ENCODE results near the gene ACTL6A.
A peak's percentile ranks its signal among the peaks of the same experiment; 100 is the strongest.

Gene ACTL6A

DNA sequence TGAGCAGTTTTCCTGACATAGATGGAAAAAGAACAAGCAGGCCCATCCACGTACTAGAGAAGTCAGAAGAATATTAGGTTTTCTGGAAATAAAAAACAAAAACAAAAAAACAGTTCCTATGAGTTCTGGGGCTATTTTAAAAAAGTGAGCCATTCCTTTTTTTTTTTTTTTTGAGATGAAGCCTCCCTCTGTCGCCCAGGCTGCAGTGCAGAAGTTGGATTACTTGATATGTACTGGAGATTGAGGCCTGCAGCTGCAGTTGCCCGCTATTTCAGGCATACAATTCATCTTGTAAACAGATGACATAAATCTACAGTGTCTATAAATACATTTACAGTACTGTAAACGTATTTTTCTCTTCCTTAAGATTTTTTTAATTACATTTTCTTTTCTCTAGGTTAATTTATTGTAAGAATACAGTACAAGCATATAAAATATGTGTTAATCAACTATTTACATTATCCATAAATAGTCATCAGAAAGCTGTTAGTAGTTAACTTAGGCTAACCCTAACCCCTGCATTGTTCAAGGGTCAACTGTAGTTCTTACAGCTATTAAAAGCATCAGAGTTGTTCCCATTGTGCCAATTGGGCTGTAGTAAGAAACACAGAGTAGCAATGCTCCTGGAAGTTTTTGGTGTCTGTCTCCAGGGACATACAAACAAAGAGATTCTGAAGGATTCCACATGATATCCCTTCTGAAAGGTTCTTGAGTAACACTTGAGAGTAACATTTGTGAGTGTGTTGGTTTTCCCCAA is 11.2 kb upstream of the ACTL6A start:
- no peak for DNase-seq
- H3K4me3 Mint-ChIP-seq: no peak overlapping the region
- H3K36me3 Mint-ChIP-seq (ENCODE audit: low read depth): no peaks in the 10 kb centered on the region
- H3K27me3 Mint-ChIP-seq: peaks cover 4% of the 10 kb centered on the region
- H3K9me3 Mint-ChIP-seq: no peaks in the 10 kb centered on the region
- H3K4me1 Mint-ChIP-seq (ENCODE audit: low read depth): no peaks in the 10 kb centered on the region
- H3K27ac Mint-ChIP-seq: no peak overlapping the region

DNA sequence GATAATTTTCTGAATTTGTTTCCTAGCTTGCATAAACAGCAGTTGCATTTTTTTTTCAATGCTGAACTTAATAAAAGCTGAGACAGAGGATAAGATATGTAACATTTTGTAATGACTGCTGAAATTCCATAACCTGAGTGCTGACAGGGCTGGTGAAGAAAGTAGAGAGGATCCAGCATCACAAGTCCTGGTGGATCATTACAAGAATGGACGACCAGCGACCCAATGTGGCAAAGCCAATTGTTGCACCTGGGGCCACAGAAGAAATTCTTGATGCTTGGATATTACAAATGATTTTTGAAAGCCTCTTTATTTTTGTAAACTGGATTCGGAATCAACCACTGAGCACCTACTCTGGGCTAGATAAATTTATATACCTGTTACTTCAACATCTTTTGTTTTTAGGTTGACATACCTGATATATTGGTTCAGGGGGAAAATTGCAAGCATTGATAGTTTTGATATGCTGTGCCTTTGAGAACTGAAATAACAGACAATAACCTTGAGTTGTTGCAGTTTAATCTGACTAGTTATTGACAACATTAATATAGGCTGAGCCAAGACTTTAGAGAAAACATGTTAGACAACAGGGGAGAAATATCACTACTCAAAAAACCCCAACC is 3.9 kb upstream of the ACTL6A start:
- Mint-ChIP-seq H3K4me3 (no peak overlapping the region), H3K27me3 (peaks cover 10% of the 10 kb centered on the region), H3K36me3 (ENCODE audit: low read depth) (peaks cover 8% of the 10 kb centered on the region), H3K4me1 (ENCODE audit: low read depth) (peaks cover 11% of the 10 kb centered on the region), H3K27ac (no peak overlapping the region), H3K9me3 (no peaks in the 10 kb centered on the region)
- DNase-seq: peak; percentile 50

DNA sequence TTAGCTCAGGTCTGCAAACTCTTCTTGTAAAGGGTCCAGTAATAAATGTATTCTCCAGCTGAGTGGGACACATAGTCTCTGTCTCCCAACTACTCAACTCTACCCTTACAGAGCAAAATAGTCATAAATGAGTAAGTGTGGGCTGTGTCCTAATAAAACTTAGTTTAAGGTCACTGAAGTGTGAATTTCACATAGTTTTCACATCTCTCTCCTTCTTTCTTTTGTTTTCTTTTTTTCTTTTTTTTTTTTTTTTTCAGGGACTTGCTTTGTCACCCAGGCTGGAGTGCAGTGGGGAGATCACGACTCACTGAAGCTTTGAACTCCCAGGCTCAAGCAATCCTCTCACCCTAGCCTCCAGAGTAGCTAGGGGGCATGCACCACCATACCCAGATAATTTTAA is 1.9 kb upstream of the ACTL6A start:
- Mint-ChIP-seq H3K9me3 (no peaks in the 10 kb centered on the region), H3K36me3 (ENCODE audit: low read depth) (peaks cover 9% of the 10 kb centered on the region), H3K4me3 (no peak overlapping the region), H3K27ac (no peak overlapping the region), H3K27me3 (peaks cover 6% of the 10 kb centered on the region), H3K4me1 (ENCODE audit: low read depth) (peaks cover 28% of the 10 kb centered on the region)
- DNase-seq: no peak

DNA sequence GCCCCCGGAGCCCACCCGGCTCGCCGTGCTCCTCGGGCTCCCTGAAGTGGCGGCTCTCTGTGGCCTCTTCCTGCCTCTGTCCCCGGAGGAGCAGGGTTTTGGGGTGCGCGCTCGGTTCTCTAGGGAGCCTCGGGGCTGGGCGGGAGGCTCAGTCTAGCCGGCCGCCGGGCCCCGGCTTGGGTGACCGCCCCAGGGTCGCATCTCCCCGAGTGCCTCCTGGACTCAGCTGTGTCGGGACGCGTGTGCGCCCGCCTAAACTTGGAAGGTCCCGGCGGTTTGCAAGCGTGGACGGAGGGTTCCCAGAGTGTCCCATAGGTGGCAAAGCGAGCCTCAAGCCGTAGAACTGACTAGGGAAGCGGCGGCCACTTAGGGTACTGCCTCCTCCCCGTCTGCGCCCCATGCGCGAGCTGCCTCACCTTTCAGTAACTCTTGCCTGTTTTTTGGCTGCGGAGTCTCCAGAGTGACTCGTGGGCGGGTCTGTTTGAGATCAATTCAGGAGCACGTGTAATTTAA is 601 bp downstream of the ACTL6A start:
- H3K4me3 Mint-ChIP-seq: peak overlapping the region; percentile 98
- no peaks in the 10 kb centered on the region for H3K9me3 Mint-ChIP-seq
- peaks cover 10% of the 10 kb centered on the region for H3K36me3 Mint-ChIP-seq (ENCODE audit: low read depth)
- peak; percentile 80 for DNase-seq
- peaks cover 36% of the 10 kb centered on the region for H3K4me1 Mint-ChIP-seq (ENCODE audit: low read depth)
- H3K27ac Mint-ChIP-seq: peak overlapping the region; percentile 99
- H3K27me3 Mint-ChIP-seq: peaks cover 6% of the 10 kb centered on the region

DNA sequence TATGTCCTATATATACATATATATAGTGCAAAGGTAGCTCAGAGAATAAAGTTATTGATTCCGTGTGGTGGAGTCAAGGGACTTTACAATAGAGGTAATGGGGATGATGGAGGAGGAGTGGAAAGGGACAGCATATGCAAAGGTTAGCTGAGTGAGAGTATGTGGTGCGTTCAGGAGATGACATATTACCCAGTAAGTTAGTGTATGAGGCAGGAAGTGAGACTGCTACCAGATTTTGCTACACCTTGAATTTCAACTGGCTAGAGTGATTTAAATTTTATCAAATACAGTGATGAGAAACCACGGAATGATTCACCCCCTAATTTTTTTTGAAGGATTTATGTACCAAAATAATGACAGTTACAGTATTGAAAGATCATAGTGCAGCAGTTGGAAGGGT is 2.8 kb downstream of the ACTL6A start:
- Mint-ChIP-seq H3K4me1 (ENCODE audit: low read depth) (peaks cover 39% of the 10 kb centered on the region), H3K9me3 (no peaks in the 10 kb centered on the region), H3K36me3 (ENCODE audit: low read depth) (peaks cover 26% of the 10 kb centered on the region), H3K27me3 (no peaks in the 10 kb centered on the region), H3K4me3 (peak overlapping the region; percentile 18), H3K27ac (peak overlapping the region; percentile 9)
- DNase-seq: no peak

DNA sequence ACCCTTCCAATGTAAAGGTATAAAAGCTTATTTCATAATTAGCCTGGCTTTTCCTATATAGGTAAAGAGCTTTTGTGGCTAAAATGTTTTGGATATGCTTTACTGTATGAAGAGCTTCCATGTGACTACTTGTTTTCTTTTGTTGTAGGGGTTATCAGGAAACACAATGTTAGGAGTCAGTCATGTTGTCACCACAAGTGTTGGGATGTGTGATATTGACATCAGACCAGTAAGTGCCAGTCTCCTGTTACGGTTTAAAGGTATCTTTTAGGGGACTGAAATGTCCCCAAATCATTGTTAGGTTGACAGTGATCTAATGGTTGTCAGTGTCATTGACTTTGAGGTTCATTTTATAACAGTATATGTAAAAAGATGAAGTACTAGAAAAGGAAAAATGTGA is 18.3 kb downstream of the ACTL6A start:
- no peak for DNase-seq
- H3K4me1 Mint-ChIP-seq (ENCODE audit: low read depth): no peaks in the 10 kb centered on the region
- H3K27ac Mint-ChIP-seq: peak overlapping the region; percentile 7
- H3K9me3 Mint-ChIP-seq: no peaks in the 10 kb centered on the region
- peaks cover 90% of the 10 kb centered on the region for H3K36me3 Mint-ChIP-seq (ENCODE audit: low read depth)
- H3K27me3 Mint-ChIP-seq: no peaks in the 10 kb centered on the region
- no peak overlapping the region for H3K4me3 Mint-ChIP-seq

DNA sequence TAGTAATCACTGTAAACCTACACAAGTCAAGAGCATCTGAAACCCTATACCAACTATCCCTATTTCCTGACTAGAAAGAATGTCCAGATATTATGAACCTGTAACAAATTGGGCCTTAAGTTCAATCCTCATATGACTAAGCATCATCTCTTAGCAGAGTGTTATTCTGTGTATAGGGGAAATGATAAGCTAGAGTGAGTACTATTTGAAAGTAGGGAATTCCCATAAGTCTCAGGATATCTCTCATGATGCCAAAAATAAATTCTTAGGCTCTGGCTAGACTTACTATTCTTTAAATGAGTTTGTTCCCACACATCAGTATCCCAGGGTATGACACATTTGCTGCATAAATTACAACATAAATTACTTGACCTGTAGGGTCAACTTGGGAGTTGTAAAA is 26.4 kb downstream of the ACTL6A start:
- Mint-ChIP-seq H3K9me3 (no peaks in the 10 kb centered on the region), H3K36me3 (ENCODE audit: low read depth) (peaks cover 89% of the 10 kb centered on the region), H3K27me3 (no peaks in the 10 kb centered on the region), H3K4me3 (no peak overlapping the region), H3K27ac (peak overlapping the region; percentile 72), H3K4me1 (ENCODE audit: low read depth) (peaks cover 13% of the 10 kb centered on the region)
- DNase-seq: no peak

DNA sequence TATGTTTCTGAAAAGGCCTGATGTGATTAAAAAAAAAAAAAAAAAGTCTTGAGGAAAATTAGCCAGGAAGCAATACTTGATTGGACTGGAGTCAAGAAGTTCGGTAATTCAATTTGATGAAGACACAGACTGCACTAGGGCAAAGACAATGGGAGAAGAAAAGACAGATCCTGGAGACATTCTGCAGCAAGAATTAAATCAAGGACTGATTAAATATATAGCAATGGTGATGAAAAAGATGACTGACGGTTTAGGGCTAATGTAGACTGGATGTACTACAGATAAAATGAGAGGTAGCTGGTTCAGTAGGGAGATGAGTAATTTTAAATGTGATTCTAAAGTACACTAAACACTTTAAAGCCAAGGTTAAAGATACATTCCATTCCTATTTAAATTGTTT is 27.9 kb downstream of the ACTL6A start:
- peak overlapping the region; percentile 58 for H3K27ac Mint-ChIP-seq
- no peaks in the 10 kb centered on the region for H3K27me3 Mint-ChIP-seq

DNA sequence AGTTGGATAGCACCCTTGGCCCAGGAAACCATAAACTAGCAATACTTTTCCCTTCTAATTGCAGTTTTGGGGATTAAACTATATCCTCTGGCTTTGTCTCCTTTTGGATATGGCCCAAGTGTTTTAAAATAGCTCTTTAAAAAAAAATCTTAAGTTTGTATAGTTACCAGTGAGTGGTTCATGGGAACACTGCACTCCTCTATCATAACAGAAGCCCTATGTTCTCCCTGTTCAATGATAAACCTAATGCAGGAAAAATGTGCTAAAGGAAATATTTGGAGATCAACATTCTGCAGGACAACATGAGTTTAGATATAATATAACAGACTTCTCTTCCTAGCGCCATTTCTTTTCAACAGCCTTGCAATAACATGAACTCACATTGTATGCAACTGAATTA is 28.6 kb downstream of the ACTL6A start:
- Mint-ChIP-seq H3K27ac (peak overlapping the region; percentile 4), H3K4me1 (ENCODE audit: low read depth) (peaks cover 13% of the 10 kb centered on the region), H3K27me3 (no peaks in the 10 kb centered on the region), H3K36me3 (ENCODE audit: low read depth) (peaks cover 87% of the 10 kb centered on the region), H3K4me3 (no peak overlapping the region), H3K9me3 (no peaks in the 10 kb centered on the region)
- DNase-seq: no peak

More for the DNA sequence above, 27.9 kb downstream of the ACTL6A start:
- Mint-ChIP-seq H3K9me3 (no peaks in the 10 kb centered on the region), H3K4me3 (no peak overlapping the region), H3K4me1 (ENCODE audit: low read depth) (peaks cover 13% of the 10 kb centered on the region), H3K36me3 (ENCODE audit: low read depth) (peaks cover 89% of the 10 kb centered on the region)
- no peak for DNase-seq

DNA sequence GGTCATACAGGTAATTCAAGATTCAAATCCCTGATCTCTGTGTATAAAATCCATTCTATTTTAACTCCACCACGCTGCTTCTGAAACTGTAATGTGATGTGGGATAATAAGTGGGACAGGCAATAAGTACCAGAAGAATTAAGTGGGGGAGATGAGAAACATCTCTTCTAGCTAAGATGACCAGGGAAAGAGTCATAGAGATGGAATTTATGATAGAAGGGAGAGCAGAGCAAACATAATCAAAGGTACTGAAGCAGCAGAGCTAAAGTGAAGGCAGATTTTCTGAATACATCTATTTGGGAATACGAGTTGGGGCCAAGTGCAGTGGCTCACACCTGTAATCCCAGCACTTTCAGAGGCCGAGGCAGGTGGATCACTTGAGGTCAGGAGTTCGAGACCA is 36.8 kb downstream of the ACTL6A start:
- Mint-ChIP-seq H3K4me3 (no peak overlapping the region), H3K27ac (no peak overlapping the region), H3K36me3 (ENCODE audit: low read depth) (peaks cover 81% of the 10 kb centered on the region), H3K9me3 (no peaks in the 10 kb centered on the region), H3K27me3 (no peaks in the 10 kb centered on the region), H3K4me1 (ENCODE audit: low read depth) (peaks cover 13% of the 10 kb centered on the region)
- no peak for DNase-seq

DNA sequence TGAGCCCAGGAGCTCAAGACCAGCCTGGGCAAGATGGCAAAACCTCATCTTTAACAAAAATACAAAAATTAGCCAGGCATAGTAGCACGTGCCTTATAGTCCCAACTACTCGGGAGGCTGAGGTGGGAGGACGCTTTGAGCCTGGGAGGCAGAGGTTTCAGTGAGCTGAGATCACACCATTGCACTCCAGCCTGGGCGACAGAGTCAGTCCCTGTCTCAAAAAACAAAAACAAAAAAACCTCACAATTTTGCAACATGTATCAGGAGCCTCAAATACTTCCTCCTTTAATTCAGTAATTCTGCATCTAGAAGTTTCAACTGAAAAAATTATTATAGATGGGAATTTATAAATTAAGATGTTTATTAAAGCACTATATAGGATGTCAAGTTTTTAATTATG is 40.6 kb downstream of the ACTL6A start:
- Mint-ChIP-seq H3K27ac (peak overlapping the region; percentile 100), H3K36me3 (ENCODE audit: low read depth) (peaks cover 68% of the 10 kb centered on the region), H3K27me3 (no peaks in the 10 kb centered on the region), H3K4me3 (peak overlapping the region; percentile 98), H3K4me1 (ENCODE audit: low read depth) (peaks cover 34% of the 10 kb centered on the region), H3K9me3 (no peaks in the 10 kb centered on the region)
- no peak for DNase-seq

DNA sequence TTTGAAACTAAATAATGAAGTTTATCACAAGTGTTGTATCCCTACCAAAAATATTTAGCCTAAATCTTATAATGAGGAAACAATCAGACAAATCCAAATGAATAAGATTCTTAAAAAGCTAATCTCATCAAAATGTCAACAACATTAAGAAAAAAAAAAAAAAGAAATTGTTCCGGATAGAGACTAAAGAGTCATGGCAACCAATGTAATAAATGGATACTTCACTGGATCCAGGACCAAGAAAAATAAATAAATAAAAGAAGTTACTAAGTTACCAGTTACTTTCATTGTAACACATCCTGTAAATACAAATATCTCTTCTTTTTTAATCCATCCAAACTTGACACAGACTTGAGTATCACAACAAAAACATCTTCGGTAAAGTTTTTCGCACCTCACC is 41.1 kb downstream of the ACTL6A start:
- Mint-ChIP-seq H3K27me3 (no peaks in the 10 kb centered on the region), H3K36me3 (ENCODE audit: low read depth) (peaks cover 66% of the 10 kb centered on the region), H3K4me3 (peak overlapping the region; percentile 98), H3K27ac (peak overlapping the region; percentile 100), H3K4me1 (ENCODE audit: low read depth) (peaks cover 38% of the 10 kb centered on the region), H3K9me3 (no peaks in the 10 kb centered on the region)
- no peak for DNase-seq

DNA sequence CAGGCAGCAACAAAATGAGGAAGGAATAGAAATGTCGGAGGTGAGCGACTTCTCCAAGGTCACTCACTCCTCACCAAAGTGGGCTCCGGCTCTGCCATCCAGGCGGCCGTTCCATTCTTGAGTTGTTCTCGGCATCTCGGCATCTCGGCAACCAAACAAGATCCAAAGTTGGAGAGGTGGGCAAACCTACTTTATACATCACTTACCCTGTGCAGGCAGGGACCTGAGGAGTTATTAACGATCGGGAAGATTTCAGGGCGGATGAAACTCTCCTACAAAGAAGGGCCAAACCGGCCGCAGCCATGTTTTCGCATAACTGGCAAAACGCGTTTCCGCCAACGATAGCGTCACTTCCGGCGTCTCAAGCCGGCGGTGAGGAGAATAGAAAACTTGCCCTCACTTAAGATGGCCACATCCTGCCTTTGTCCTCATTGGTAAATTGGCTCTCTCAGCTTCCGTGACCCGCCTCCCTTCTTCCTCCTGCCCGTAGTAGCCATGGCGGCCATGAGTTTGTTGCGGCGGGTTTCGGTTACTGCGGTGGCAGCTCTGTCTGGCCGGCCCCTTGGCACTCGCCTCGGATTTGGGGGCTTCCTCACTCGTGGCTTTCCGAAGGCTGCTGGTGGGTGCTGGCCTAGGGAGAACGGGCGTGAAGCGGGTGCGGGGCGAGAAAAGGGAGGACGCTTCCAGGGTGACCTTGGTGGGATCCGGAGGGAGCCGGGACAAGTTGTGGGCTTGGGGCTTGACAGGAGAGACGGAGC is 41.8 kb downstream of the ACTL6A start, which contains the start of the genes MRPL47 and NDUFB5:
TSS of gene MRPL47 (minus strand) at position 318 of the 758 bp plus-strand sequence. CDS start at position 304, 14 bp downstream.
TSS of gene NDUFB5 (plus strand) at position 474 of the 758 bp plus-strand sequence. CDS start at position 496, 22 bp downstream.
- peaks cover 64% of the 10 kb centered on the region for H3K36me3 Mint-ChIP-seq (ENCODE audit: low read depth)
- no peaks in the 10 kb centered on the region for H3K9me3 Mint-ChIP-seq
- DNase-seq: peak; percentile 92
- peaks cover 43% of the 10 kb centered on the region for H3K4me1 Mint-ChIP-seq (ENCODE audit: low read depth)
- peak within 1 kb of the TSS; percentile 100 for H3K27ac Mint-ChIP-seq
- H3K27me3 Mint-ChIP-seq: no peaks in the 10 kb centered on the region
- peak within 1 kb of the TSS; percentile 98 for H3K4me3 Mint-ChIP-seq

DNA sequence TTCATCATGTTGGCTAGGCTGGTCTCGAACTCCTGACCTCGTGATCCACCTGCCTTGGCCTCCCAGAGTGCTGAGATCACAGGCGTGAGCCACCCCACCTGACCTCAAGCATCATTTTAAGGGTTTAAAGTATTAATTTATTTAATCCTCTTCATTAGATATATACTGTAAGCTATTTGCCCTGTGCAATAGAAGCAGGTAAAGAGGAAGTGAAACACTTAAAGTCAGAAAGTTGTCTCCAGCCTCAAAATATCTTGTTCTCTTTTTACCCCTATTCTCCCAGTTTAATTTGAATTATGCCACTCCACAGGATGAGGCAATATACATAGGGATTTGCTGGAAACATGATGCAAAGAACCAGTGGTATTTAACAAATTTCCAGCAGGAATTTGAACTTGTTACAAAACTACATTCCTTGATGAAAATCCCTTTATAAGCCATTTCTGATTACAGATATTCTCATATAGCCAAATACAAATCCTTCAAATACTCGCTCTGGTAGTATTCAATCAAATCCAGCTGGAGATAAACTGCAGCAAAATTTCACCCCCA is 43.9 kb downstream of the ACTL6A start:
- Mint-ChIP-seq H3K4me1 (ENCODE audit: low read depth) (peaks cover 48% of the 10 kb centered on the region), H3K36me3 (ENCODE audit: low read depth) (peaks cover 54% of the 10 kb centered on the region), H3K27ac (peak overlapping the region; percentile 94), H3K4me3 (peak overlapping the region; percentile 98), H3K27me3 (no peaks in the 10 kb centered on the region), H3K9me3 (no peaks in the 10 kb centered on the region)
- DNase-seq: no peak

Data from activated T-cell treated with anti-CD3 and anti-CD28 coated beads, Interleukin-2, amount 50 U/mL, for 24 hours (primary cell).